ENCODE results near the gene ENKUR. TPM values are rescaled to one million over a fixed set of nuclear protein-coding genes. Genes with fewer than 3 reads are reported as not detected.

ENKUR gene
- total and polyA plus RNA-seq, 10 of the 15 experiments (the other 5 are each of a cell fraction or from before 2014, with no cell fraction given), result 0.01 to 0.19 (median 0.11) TPM; not detected in 6

DNA sequence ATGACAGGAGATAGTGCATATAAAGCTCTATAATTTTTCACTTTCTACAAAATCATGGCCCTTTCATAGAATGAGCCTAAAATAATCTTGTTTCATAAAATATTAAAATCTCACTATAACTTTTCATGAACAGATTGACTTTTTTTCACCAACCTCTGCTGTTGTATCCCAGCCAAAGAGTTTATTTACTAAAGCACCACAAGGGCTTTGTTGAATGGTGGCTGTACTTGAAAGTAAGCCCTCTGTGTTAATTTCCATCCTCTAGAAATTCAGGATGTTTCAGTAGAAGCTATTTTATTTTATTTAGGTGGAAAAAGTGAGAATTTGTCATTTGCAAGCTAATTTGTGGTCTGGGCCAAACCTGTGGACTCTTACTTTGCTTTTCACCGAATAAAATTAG is 30.7 kb upstream of the ENKUR start (continued):
- no peak for TF ChIP-seq EGR1 (IDR thresholded peaks at IDR 0.05; ENCODE audit: borderline replicate concordance in 1 of 2, low read depth in 2 of 2, low read length in 2 of 2)
- TF ChIP-seq MXI1 (IDR thresholded peaks at IDR 0.05; ENCODE audit: low read depth, low read length), result no peak
- TF ChIP-seq ZBTB11 (CRISPR knock-in tag; IDR thresholded peaks at IDR 0.05), result no peak
- no peak for TF ChIP-seq CREB1 (IDR thresholded peaks at IDR 0.05; ENCODE audit: low read depth)
- no peak for TF ChIP-seq CBFB (IDR thresholded peaks at IDR 0.05; ENCODE audit: low read depth)
- TF ChIP-seq KLF5 (IDR thresholded peaks at IDR 0.05; ENCODE audit: partially characterized antibody), result no peak
- no peak for TF ChIP-seq RFX5 (IDR thresholded peaks at IDR 0.05; ENCODE audit: low read depth, low read length)
- TF ChIP-seq PRDM15 (CRISPR knock-in tag; IDR thresholded peaks at IDR 0.05), result no peak
